ENCODE measurements around the gene WIZ.

Gene WIZ

GRCh38 chr19:15444505-15445226 lies 5.1 kb downstream of the WIZ start:
- no peak for DNase-seq

- peak in 5 of 14 donors; percentile 11 to 23 (median 18) for DNase-seq
Observed at GRCh38 chr19:15443838-15444237, 5.9 kb downstream of the WIZ start.

GRCh38 chr19:15443325-15443724 lies 6.4 kb downstream of the WIZ start:
- no peak for DNase-seq

- no peak for DNase-seq
Observed at GRCh38 chr19:15442142-15442920, 7.4 kb downstream of the WIZ start.

GRCh38 chr19:15441317-15441716 lies 8.4 kb downstream of the WIZ start:
- DNase-seq: no peak

GRCh38 chr19:15439821-15440641 lies 9.7 kb downstream of the WIZ start:
- DNase-seq: no peak

GRCh38 chr19:15439078-15439799 lies 10.5 kb downstream of the WIZ start:
- peak in 1 of 14 donors; percentile 3 for DNase-seq

- DNase-seq: no peak
Observed at GRCh38 chr19:15438577-15438976, 11.2 kb downstream of the WIZ start.

GRCh38 chr19:15438124-15438496 lies 11.6 kb downstream of the WIZ start:
- no peak for DNase-seq

- DNase-seq: no peak
Observed at GRCh38 chr19:15437355-15438123, 12.2 kb downstream of the WIZ start.

GRCh38 chr19:15436826-15437110 lies 13.0 kb downstream of the WIZ start:
- no peak for DNase-seq

GRCh38 chr19:15436012-15436825 lies 13.5 kb downstream of the WIZ start:
- no peak for DNase-seq

GRCh38 chr19:15433519-15434069 lies 16.2 kb downstream of the WIZ start:
- DNase-seq: no peak

GRCh38 chr19:15432629-15433518 lies 16.9 kb downstream of the WIZ start:
- DNase-seq: peak in 13 of 14 donors; percentile 24 to 91 (median 79)

GRCh38 chr19:15432018-15432494 lies 17.7 kb downstream of the WIZ start:
- peak in 1 of 14 donors; percentile 59 for DNase-seq

- DNase-seq: no peak
Observed at GRCh38 chr19:15431396-15432017, 18.2 kb downstream of the WIZ start.

GRCh38 chr19:15430526-15431120 lies 19.1 kb downstream of the WIZ start:
- no peak for DNase-seq

- DNase-seq: no peak
Observed at GRCh38 chr19:15429825-15430467, 19.8 kb downstream of the WIZ start.
